GM12873 (cell line): Measurements from ENCODE around the gene NEURL2.
A peak's percentile ranks its signal among the peaks of the same experiment; 100 is the strongest.

ENCODE experiments used
- TF ChIP-seq, protein P1 (sequence below): IDR thresholded peaks from 2 replicates; pipeline ENCODE4 v1.5.1; 2012; ENCODE audit warnings: low read depth, mild to moderate bottlenecking, moderate library complexity, low read length, control low read depth; ENCODE audit not compliant: insufficient read depth; ENCODE audit errors: missing control alignments

NEURL2 gene

DNA sequence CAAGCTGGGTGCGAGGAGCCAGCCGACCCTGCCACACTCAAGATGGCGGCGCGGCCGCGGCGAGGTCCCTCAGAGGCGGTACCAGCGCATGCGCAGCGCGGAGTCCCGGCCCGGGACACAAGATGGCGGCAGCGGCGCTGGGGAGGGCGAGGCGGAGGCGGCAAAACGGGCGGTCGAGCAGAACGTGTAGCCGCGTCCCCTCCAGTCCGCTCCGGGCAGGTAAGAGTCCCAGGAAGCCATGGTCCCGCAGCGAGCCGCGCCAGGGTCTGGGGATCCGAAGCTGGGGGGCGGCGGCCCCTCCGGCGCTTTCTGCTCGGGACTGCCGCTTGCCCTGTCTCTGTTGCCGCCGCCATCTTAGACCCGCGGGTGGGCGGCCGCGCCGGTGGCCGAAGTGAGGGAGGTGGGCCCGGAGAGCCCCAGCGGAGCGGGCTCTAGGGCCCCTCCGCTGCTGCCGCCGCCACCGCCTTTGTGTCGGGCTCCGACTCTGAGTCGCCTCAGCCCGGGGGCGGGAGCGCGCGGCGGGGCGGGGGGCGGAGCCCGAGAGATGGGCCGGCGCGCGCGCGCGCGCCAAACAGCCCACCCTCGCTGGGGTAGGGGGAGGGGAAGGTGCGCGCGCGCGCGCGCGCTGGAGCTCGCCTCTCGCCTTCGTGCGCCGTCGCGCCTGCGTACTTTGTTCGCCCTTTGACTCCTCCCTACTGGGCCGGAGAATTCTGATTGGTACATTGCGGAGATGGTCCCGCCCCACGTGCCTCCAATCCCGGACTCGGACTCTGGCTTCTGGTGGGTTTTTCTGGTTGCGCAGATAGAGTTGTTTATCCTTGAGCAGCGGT lies 43.8 kb upstream of the NEURL2 start, which contains the start of gene PCIF1:
Gene PCIF1 (plus strand): TSS at position 98 of the 830 bp plus-strand sequence. CDS start 4,317 bp downstream, outside the sequence.
- TF ChIP-seq, protein P1, sequence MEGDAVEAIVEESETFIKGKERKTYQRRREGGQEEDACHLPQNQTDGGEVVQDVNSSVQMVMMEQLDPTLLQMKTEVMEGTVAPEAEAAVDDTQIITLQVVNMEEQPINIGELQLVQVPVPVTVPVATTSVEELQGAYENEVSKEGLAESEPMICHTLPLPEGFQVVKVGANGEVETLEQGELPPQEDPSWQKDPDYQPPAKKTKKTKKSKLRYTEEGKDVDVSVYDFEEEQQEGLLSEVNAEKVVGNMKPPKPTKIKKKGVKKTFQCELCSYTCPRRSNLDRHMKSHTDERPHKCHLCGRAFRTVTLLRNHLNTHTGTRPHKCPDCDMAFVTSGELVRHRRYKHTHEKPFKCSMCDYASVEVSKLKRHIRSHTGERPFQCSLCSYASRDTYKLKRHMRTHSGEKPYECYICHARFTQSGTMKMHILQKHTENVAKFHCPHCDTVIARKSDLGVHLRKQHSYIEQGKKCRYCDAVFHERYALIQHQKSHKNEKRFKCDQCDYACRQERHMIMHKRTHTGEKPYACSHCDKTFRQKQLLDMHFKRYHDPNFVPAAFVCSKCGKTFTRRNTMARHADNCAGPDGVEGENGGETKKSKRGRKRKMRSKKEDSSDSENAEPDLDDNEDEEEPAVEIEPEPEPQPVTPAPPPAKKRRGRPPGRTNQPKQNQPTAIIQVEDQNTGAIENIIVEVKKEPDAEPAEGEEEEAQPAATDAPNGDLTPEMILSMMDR, result no peak

DNA sequence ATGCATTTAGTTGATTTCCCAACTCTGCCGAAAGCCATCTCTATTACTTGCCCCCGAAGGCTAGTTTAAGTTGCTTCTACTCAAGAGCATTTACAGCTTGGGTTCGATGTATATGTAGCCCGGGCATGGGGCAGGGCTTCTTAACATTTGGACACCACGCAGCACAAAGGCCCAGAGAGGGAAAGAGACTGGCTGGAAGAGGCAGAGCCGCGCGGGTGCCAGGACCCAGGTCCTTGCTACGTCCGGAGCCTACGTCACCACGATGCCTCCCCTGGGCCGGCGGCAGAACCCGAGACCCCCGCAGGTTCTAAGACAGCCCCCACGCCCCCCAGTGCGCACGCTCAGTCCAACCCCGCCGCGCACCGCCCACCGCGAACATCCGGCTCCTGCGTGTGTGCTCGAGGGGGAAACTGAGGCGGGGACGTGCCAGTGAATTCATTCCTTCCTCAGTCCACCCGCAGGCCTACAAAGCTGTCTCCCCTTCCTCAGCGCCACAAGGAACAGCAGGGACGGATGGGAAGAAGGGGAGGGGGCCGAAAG lies 43.1 kb upstream of the NEURL2 start:
- TF ChIP-seq, protein P1, result no peak

DNA sequence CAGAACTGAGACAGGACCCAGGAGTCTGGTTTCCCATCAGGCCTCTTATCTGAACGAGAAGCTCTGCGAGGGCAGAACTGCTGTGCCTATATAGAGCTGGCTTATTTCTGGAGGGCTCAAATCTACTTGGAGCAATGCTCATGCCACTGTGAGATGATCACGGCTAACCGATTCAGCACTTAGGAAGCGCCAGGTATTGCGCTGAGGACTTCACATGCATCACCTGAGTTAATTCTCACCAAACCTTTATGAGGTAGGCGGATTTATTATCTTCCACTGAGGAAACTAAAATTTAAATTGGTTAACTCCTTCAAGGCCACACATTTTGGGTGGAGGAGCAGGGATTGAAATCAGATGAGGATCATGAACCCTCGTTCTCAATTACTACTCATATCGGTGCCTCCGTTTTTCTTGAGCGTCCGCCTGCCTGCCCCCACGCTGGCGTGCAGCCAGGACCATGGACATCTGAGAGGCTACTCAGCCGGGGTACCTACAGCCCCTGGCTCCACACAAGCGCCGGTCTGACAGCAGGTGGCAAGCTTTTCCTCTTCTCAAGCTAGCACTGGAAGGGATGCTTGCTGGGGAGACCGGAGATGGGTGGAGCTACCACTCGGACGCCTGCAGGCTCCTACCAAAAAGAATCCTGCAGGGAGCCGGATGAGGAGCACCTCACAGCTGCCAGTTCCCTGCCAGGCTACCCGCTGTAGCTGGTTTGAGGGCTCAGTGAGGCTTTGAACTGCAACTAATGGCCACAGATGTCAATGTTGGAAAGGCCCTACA lies 42.4 kb upstream of the NEURL2 start:
- TF ChIP-seq, protein P1, result peak; percentile 48

DNA sequence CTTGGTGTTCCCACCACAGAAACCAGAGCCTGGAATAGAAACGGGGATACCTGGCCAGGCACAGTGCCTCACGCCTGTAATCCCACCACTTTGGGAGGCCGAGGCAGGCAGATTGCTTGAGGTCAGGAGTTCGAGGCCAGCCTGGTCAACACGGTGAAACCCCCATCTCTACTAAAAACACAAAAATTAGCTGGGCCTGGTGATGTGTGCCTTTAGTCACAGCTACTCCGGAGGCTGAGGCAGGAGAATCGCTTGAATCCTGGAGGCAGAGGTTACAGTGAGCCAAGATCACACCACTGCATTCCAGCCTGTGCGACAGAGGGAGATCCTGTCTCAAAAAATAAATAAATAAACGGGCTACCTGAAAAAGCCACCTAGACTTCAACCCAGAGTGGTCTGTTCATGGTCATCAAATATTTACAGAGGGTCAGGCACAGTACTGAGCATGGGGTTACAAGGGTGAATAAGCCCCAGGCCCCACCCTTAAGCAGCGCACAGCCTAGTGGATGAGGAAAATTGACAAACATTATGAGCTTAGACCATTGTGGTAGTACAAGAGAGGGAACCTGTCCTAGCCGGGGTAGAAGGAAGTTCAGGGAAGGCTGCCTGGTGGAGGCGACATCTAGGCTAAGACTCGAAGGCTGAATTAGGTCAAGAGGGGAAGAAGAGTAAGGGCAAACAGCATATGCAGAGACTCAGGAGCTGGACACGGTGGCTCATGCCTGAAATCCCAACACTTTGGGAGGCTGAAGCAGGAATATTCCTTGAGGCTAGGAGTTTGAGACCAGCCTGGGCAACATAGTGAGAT lies 36.3 kb upstream of the NEURL2 start:
- TF ChIP-seq, protein P1, result no peak

DNA sequence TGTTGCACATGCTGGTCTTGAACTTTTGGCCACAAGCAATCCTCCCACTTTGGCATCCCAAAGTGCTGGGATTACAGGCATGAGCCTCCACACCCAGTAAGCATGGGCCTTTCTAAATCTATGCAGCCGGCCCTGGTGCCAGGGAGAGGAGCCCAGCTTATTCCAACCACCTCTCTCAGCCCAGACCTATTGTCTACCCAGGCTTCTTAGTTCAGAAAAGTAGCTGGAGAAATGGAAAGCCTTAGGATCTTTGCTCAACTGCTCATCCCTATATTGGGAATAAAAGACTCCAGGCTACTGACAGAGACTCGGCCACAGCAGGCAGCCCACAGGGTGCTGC lies 35.7 kb upstream of the NEURL2 start:
- TF ChIP-seq, protein P1, result no peak

DNA sequence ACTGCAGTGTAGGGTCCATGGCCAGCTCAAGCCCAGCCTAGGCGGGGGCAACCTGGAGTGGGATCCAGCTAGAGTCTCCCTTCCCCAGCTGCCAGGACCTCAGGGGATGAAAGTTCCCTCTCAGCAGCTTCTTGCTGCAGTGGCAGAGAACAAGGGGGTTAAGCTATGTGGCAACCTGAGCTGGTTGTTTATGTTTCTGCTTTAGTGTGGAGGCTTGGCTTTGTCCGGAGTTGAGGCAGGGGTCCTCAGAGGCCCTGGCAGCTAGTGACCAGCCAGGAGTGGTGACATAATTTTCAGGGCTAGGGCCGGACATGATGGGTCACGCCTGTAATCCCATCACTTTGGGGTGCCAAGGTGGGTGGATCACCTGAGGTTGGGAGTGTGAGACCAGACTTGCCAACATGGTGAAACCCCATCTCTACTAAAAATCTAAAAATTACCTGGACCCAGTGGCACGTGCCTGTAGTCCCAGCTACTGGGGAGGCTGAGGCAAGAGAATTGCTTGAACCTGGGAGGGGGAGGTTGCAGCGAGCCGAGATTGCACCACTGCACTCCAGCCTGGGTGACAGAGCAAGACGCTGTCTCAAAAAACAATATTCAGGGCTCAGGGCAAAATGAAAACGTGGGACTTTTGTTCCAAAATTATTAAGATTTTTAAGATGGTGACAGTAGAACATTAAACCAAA lies 35.0 kb upstream of the NEURL2 start:
- TF ChIP-seq, protein P1, result no peak
